Uterus (tissue), 4 donors: ENCODE data around the gene HNRNPA2B1. TPM values are rescaled to one million over a fixed set of nuclear protein-coding genes. Genes with fewer than 3 reads are reported as not detected.
"Not testable (repeated sequence)": the region's sequence is repeated elsewhere in the genome, so short reads cannot be mapped to it uniquely, and the experiment has no call there.

Source experiments
- DNase-seq, 2 donors: peaks; one replicate each; pipeline ENCODE4 v3.0.0-alpha.2; 2019 to 2020
- H3K27ac ChIP-seq, 2 donors: fragments of 200-600 bp; sonication (generic); 1 replicate in 1 of 2; 2 replicates in 1 of 2; pipeline ENCODE4 v1.5.1; 2016 to 2018
- H3K27me3 ChIP-seq, 2 donors: fragments of 200-600 bp; sonication (generic); one replicate each; pipeline ENCODE4 v1.5.1; 2018 to 2019; ENCODE audit warnings: control low read depth in 1 of 2
- H3K36me3 ChIP-seq, 2 donors: fragments of 200-600 bp; sonication (generic); one replicate each; pipeline ENCODE4 v1.5.1; 2019; ENCODE audit warnings: control low read depth in 1 of 2
- H3K4me1 ChIP-seq, 2 donors: fragments of 200-600 bp; sonication (generic); one replicate each; pipeline ENCODE4 v1.5.1; 2018 to 2019; ENCODE audit warnings: control low read depth in 1 of 2
- H3K4me3 ChIP-seq, 2 donors: fragments of 200-600 bp; sonication (generic); 1 replicate in 1 of 2; 2 replicates in 1 of 2; pipeline ENCODE4 v1.5.1; 2018 to 2019; ENCODE audit warnings: mild to moderate bottlenecking in 1 of 2
- H3K9me3 ChIP-seq, 2 donors: fragments of 200-600 bp; sonication (generic); one replicate each; pipeline ENCODE4 v1.5.1; 2019; ENCODE audit warnings: control low read depth in 1 of 2
- POLR2A ChIP-seq, 2 donors: fragments of 450-650 bp; IDR thresholded peaks; one replicate each; pipeline ENCODE4 v1.6.1; 2016; ENCODE audit warnings: antibody characterized with exemption in 2 of 2, mild to moderate bottlenecking in 1 of 2, moderate library complexity in 1 of 2
- intact Hi-C: fragments of 100-400 bp; cut with DNase I; formaldehyde crosslinking; loops from one replicate; pipeline ENCODE4 v1.15.1; 2023; ENCODE audit warnings: low total_unique reads
- total RNA-seq, 4 donors: library from RNA; depleted of rRNA in 3 of 4; stranded (reverse); fragments of >200 nt in 3 of 4; gene quantifications; one replicate each; pipeline versions ENCODE4 v1.1.0 to v1.2.4, GENCODE V29; 2014 to 2023
- TF ChIP-seq, protein P1 (sequence below), 4 experiments: fragments of 200-600 bp in 2 of 4; fragments of 450-650 bp in 2 of 4; sonication (generic) in 2 of 4; IDR thresholded peaks; one replicate each; pipeline ENCODE4 v1.5.1; 2016 to 2019; ENCODE audit warnings: antibody characterized with exemption in 4 of 4, mild to moderate bottlenecking in 2 of 4, moderate library complexity in 1 of 4
- donor health status: DM: yes; HTN: yes; CAD: no.

Gene HNRNPA2B1
- total RNA-seq, 4 donors from 2014 or later = 100 to 464 (median 207) TPM

DNA sequence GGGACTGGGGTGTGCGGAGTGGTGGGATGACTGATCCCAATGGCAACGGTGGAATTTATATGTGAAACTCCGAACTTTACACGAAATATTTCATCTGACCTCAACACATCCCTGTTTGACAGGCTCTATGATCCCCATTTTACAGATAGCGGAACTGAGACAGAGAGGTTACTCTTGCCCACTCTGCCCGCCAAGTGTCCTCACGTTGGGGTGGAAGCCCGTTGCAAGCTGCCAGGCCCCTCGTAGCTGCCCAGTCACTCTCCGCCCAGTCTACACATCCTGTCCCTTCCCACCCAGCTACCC, 48.9 kb downstream of the HNRNPA2B1 start:
- TF ChIP-seq POLR2A (IDR thresholded peaks at IDR 0.05) = no peak
- TF ChIP-seq, protein P1, sequence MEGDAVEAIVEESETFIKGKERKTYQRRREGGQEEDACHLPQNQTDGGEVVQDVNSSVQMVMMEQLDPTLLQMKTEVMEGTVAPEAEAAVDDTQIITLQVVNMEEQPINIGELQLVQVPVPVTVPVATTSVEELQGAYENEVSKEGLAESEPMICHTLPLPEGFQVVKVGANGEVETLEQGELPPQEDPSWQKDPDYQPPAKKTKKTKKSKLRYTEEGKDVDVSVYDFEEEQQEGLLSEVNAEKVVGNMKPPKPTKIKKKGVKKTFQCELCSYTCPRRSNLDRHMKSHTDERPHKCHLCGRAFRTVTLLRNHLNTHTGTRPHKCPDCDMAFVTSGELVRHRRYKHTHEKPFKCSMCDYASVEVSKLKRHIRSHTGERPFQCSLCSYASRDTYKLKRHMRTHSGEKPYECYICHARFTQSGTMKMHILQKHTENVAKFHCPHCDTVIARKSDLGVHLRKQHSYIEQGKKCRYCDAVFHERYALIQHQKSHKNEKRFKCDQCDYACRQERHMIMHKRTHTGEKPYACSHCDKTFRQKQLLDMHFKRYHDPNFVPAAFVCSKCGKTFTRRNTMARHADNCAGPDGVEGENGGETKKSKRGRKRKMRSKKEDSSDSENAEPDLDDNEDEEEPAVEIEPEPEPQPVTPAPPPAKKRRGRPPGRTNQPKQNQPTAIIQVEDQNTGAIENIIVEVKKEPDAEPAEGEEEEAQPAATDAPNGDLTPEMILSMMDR (IDR thresholded peaks at IDR 0.05) = no peak
- Histone ChIP-seq H3K4me1 (peaks cover 0 to 10% of the 10 kb centered on the region in 2 donors), H3K9me3 (no peaks in the 10 kb centered on the region), H3K4me3 (peak overlapping the region in 1 of 2 donors; percentile 33), H3K27ac (no peak overlapping the region), H3K27me3 (peaks cover 4 to 8% of the 10 kb centered on the region in 2 donors), H3K36me3 (no peaks in the 10 kb centered on the region)
- intact Hi-C loops = no loop called here
- no peak for DNase-seq

DNA sequence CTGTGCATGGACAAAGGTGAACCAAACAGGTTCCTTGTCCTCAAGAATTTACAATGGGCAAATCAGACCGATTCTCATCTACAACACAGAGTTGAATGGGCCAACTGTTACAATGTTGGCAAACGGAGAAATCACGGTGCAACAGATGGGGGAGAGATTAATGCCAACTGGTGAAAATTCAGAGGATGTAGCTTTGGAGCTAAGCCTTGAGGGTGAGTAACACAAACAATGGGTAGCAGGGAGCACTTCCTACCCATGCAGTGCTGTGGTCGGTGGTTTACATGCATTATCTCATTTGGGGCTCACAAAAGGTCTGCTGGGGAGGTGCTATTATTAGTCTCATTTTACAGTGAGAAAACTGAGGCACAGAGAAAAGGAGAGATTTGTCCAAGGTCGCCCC, 49.5 kb downstream of the HNRNPA2B1 start:
- H3K27me3 ChIP-seq = peaks cover 4 to 8% of the 10 kb centered on the region in 2 donors
- no peak overlapping the region for H3K27ac ChIP-seq
- no peak overlapping the region for H3K4me3 ChIP-seq
- no peaks in the 10 kb centered on the region for H3K36me3 ChIP-seq
- DNase-seq = no peak
- H3K9me3 ChIP-seq = no peaks in the 10 kb centered on the region
- intact Hi-C loops = no loop called here
- TF ChIP-seq POLR2A (IDR thresholded peaks at IDR 0.05) = no peak
- TF ChIP-seq, protein P1 (IDR thresholded peaks at IDR 0.05) = no peak
- peaks cover 0 to 10% of the 10 kb centered on the region in 2 donors for H3K4me1 ChIP-seq

DNA sequence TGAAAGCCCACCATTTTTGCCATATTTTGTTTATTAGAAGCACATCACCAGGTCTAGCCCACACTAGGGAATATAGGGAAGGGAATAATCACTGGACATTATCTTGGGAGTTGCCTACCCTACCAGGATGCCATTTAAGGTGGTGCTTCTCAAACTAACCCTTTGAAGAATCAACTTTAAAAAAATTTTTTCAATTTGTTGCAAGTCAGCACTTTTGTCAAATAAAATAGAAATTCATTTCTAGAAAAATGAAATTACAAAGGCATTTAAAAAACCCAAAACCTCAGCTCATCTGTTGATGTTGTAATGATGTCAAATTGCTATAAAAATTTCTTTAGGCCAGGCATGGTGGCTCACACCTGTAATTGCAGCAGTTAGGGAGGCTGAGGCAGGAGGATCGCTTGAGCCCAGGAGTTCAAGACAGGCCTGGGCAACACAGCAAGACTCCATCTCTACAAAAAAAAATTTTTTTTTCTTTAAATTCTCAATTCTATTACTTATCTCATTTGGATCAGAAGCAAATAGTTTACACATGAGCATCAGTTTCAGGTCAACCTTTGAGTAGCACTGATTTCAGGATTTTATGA, 51.1 kb downstream of the HNRNPA2B1 start:
- H3K9me3 ChIP-seq = no peaks in the 10 kb centered on the region
- intact Hi-C loops = no loop called here
- TF ChIP-seq, protein P1 (IDR thresholded peaks at IDR 0.05) = no peak
- TF ChIP-seq POLR2A (IDR thresholded peaks at IDR 0.05) = no peak
- no peak overlapping the region for H3K27ac ChIP-seq
- H3K4me1 ChIP-seq = peaks cover 0 to 10% of the 10 kb centered on the region in 2 donors
- H3K27me3 ChIP-seq = peaks cover 4 to 8% of the 10 kb centered on the region in 2 donors
- H3K4me3 ChIP-seq = no peak overlapping the region
- no peaks in the 10 kb centered on the region for H3K36me3 ChIP-seq
- DNase-seq = no peak

DNA sequence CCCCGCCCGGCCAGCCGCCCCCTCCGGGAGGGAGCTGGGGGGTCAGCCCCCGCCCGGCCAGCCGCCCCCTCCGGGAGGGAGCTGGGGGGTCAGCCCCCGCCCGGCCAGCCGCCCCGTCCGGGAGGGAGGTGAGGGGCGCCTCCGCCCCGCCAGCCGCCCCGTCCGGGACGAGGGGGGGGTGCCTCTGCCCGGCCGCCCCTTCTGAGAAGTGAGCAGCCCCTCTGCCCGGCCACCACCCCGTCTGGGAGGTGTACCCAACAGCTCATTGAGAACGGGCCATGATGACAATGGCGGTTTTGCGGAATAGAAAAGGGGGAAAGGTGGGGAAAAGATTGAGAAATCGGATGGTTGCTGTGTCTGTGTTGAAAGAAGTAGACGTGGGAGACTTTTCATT, 52.2 kb downstream of the HNRNPA2B1 start:
- H3K27me3 ChIP-seq, intact Hi-C loops, DNase-seq, H3K4me3 ChIP-seq, H3K27ac ChIP-seq, H3K36me3 ChIP-seq, H3K4me1 ChIP-seq, H3K9me3 ChIP-seq: not testable (repeated sequence)

DNA sequence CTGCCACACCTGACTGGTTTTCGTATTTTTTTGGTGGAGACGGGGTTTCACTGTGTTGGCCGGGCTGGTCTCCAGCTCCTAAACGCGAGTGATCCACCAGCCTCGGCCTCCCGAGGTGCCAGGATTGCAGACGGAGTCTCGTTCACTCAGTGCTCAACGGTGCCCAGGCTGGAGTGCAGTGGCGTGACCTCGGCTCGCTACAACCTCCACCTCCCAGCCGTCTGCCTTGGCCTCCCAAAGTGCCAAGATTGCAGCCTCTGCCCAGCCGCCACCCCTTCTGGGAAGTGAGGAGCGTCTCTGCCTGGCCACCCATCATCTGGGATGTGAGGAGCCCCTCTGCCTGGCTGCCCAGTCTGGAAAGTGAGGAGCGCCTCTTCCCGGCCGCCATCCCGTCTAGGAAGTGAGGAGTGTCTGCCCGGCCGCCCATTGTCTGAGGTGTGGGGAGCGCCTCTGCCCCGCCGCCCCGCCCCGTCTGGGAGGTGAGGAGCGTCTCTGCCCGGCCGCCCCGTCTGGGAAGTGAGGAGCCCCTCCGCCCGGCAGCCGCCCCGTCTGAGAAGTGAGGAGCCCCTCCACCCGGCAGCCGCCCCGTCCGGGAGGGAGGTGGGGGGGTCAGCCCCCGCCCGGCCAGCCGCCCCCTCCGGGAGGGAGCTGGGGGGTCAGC, 52.8 kb downstream of the HNRNPA2B1 start:
- H3K4me3 ChIP-seq, DNase-seq, intact Hi-C loops, H3K9me3 ChIP-seq, H3K27ac ChIP-seq, H3K4me1 ChIP-seq, H3K27me3 ChIP-seq, H3K36me3 ChIP-seq: not testable (repeated sequence)

DNA sequence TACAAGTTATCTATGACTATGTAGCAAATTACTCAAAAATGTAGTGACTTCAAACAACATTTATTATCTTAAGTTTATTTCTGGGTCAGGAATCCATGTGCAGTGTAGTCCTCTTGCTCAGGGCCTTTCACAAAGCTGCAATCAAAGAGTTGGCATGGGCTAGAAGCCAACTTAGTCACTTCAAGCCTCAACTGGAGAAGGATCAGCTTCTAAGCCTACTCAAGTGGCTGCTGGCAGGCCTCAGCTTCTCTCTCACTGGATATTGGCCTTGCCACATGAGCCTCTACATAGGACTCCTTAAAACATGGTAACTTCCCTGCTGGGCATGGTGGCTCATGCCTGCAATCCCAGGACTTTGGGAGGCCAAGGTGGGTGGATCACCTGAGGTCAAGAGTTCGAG, 53.5 kb downstream of the HNRNPA2B1 start:
- no peak for DNase-seq
- Histone ChIP-seq H3K4me3 (no peak overlapping the region), H3K36me3 (no peaks in the 10 kb centered on the region), H3K4me1 (peaks cover 0 to 1% of the 10 kb centered on the region in 2 donors), H3K27ac (no peak overlapping the region), H3K27me3 (no peaks in the 10 kb centered on the region), H3K9me3 (no peaks in the 10 kb centered on the region)
- TF ChIP-seq POLR2A (IDR thresholded peaks at IDR 0.05) = no peak
- TF ChIP-seq, protein P1 (IDR thresholded peaks at IDR 0.05) = no peak
- intact Hi-C loops = no loop called here
